A549 treated with CpdA at 1 μM for 4 hours (cell line): ENCODE data around the gene PGGHG. TPM values are rescaled to one million over a fixed set of nuclear protein-coding genes. Genes with fewer than 3 reads are reported as not detected.

Source experiments
- total RNA-seq: library from RNA; stranded (reverse); fragments of 200-300 nt; extraction: Qiagen RNA extraction; gene quantifications from 5 replicates; pipeline ENCODE4 v1.2.3, GENCODE V29; 2022; ENCODE audit warnings: low read depth

The PGGHG gene
- total RNA-seq, result 8.3 to 14.0 TPM (median 9.9 TPM) in 5 replicates

DNA sequence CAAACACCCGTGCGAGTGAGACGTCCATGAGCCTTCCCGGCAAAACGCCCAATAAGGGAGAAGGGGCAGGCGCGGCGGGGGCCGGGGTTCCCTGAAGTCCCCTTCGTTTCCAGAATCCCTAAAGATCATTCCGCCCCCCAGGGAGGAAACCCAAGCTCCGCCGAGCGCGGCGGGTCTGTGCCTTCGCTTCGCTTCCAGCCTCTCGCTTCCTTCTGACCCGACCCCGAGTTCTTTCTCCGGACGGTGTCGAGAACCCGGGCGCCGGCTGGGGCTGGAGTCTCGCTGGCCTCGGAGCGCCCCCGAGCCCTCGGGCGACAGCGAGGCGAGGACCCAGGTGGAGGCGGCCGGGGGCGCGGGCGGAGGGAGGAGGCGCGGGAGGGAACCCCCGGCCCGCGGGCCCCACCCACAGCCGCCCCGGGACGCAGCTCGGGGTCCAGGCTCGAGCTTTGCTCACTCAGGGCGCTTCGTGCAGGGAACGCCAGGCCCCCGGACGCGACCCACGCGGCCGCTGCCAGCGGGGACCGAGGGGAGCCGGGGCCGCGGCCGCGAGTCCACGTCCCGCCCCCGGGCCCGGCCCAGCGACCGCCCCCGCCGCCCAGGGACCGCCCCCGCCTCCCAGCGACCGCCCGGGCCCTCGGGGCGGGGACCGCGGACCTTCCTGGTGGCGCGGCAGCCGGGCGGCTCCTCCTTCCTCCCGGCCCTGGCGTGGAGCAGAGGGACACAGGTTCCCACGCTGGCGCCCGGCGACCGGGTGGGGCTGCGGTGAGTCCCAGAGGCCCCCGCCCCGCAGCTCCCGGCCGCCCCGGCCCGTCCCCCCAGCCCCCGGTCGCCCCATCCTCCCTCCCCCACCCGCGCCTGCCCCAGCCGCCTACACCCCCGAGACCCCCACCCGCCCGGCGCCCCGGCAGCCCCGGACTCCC is at the start of gene PGGHG:
Gene PGGHG (plus strand): TSS at position 649 of the 920 bp plus-strand sequence. CDS start 691 bp downstream, outside the sequence.

DNA sequence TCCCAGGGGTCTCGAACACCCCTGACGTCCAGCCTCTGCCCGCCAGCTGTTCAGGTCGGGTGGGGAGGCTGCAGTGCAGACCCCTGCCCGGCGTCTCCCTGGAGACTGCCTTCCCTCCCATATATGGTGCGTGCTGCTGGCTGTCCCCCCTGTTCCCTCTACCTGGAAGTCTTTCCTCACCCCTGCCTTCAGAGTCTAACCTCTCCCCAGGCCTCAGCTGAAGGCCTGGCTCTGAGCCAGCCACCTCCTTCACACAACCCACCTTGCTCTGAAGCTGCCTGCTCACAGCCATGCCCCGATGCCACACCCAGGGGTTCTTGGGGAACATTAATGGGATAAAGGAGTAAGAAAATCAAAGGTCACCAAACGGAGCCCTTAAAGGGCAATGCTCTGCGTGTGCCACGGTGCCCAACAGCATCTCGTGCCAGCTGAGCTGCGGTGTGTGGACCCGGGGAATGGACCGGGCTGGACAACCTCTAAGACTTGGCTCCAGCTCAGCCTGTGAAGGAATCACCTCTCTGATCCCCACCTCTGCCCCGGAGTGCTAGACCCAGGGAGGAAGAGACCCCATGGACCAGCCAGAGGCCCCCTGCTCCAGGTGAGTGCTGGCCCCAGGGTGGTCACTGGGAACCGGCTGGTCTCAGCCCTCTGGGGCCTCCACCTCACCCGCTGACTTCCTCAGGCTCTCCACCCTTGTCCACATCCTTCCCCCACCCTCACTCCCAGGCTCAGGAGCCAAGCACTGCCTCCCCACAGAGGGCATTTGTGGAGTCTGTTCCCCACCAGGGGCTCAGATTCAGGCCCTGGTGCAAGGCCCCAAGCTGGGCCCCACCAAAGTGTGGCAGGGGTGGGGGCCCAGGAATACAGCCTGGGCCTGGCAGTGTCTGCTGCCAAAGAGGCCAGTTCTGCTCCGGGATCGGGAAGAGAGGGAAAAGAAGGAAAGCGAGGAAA is 10.7 kb upstream of the PGGHG start, which contains the start of gene NLRP6:
Gene NLRP6 (plus strand): TSS at position 407 of the 951 bp plus-strand sequence. CDS start 163 bp downstream, at position 570.

DNA sequence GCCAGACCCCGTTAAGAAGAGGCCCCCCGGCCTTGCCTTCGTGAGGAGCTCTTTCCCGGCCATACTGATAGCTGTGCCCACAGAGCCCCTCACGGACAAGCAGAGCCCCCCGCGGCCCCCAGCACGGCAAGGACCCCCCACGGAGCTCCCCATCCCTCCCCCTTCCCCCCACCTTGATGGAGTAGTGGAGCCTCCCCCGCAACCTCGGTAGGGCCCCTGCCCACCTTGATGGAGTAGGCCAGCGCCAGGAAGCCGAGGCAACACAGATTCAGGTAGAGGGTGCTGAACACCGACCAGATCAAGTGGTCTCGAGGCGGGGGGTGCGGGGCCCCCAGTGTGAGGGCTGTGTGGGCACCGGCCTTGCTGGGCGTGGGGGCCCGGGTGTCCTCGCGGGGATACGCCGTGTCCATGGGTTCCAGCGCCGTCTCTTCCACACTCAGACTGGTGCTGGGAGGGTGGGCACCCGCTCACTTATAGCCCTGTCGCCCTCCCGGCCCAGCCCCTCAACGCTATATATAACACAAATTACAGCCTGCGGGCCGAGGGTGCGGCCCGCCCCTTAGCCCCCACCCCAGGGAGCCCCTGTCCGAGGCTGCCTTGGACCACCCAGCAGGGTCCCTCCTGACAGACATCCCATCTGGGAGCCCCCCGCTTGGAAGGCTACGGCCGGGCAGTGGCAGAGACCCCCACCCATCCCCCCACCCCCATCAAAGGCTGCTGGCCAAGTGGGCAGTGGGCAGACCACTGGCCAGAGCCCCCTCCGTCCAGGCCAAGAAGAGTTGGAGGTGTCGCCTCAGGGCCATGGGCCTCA is 10.4 kb downstream of the PGGHG start, which contains the start of gene IFITM5:
Gene IFITM5 (minus strand): TSS at position 446 of the 811 bp plus-strand sequence. CDS start 36 bp downstream, at position 410.

DNA sequence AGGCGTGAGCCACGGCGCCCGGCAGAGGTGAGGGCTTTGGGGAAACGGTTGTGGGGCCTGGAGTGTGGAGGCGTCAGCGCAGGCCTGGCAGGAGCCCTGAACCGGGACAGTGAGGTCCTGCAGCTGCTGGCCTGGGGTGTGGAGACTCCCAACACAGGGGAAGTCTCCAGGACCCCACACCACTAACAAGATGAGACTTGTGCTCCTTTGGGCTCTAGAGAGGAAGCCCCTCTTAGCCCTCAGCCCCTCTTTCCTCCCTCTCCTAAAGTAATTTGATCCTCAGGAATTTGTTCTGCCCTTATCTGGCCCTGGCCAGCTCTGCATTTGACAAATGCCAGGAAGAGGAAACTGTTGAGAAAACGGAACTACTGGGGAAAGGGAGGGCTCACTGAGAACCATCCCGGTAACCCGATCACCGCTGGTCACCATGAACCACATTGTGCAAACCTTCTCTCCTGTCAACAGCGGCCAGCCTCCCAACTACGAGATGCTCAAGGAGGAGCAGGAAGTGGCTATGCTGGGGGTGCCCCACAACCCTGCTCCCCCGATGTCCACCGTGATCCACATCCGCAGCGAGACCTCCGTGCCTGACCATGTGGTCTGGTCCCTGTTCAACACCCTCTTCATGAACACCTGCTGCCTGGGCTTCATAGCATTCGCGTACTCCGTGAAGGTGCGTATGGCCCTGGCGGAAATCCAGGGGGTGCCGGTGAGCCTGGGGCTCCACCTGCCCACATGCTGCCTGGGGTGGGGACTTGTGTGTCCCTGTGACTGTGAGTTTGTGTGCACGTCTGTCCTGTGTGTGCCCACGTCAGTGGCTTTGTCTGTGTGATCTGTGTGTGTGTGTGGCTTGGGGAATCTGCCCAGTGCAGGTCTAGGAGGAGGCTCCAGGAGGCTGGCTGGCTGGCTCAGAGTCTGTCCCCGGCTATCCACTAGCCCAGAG is 19.1 kb downstream of the PGGHG start, which contains the start of gene IFITM2:
Gene IFITM2 (plus strand): TSS at position 51 of the 943 bp plus-strand sequence. CDS start 377 bp downstream, at position 428.

DNA sequence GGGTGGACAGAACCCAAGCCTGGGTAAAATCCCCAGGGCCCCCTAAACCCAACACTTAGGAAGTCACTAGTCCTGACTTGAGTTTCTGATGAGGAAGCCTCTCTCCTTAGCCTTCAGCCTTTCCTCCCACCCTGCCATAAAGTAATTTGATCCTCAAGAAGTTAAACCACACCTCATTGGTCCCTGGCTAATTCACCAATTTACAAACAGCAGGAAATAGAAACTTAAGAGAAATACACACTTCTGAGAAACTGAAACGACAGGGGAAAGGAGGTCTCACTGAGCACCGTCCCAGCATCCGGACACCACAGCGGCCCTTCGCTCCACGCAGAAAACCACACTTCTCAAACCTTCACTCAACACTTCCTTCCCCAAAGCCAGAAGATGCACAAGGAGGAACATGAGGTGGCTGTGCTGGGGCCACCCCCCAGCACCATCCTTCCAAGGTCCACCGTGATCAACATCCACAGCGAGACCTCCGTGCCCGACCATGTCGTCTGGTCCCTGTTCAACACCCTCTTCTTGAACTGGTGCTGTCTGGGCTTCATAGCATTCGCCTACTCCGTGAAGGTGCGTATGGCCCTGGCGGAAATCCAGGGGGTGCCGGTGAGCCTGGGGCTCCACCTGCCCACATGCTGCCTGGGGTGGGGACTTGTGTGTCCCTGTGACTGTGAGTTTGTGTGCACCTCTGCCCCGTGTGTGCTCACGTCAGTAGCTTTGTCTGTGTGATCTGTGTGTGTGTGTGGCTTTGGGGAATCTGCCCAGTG is 25.0 kb downstream of the PGGHG start, which contains the start of gene IFITM1:
Gene IFITM1 (plus strand): TSS at position 254 of the 767 bp plus-strand sequence. CDS start 131 bp downstream, at position 385.

Other genes starting within 250 kb of the PGGHG start
- gene SCGB1C1, start 96.0 kb upstream of the PGGHG start, total RNA-seq, result not detected in 5 replicates
- gene BET1L, start 81.7 kb upstream of the PGGHG start, total RNA-seq, result 42.6 to 47.9 TPM (median 47.6 TPM) in 5 replicates
- gene RIC8A, start 81.4 kb upstream of the PGGHG start, total RNA-seq, result 100 to 124 TPM (median 116 TPM) in 5 replicates
- 17.0 to 20.0 TPM (median 19.5 TPM) in 5 replicates for gene SIRT3, start 52.8 kb upstream of the PGGHG start, total RNA-seq
- 163 to 204 TPM (median 177 TPM) in 5 replicates for gene PSMD13, start 52.1 kb upstream of the PGGHG start, total RNA-seq
- not detected in 5 replicates for gene NLRP6, start 10.7 kb upstream of the PGGHG start, total RNA-seq
- 0.08 TPM in 1 of 5 replicates, not detected in the others for gene IFITM5, start 10.4 kb downstream of the PGGHG start, total RNA-seq
- 55.4 to 67.4 TPM (median 60.2 TPM) in 5 replicates for gene IFITM2, start 18.7 kb downstream of the PGGHG start, total RNA-seq
- gene IFITM1, start 24.9 kb downstream of the PGGHG start, total RNA-seq, result 0.24 to 0.82 TPM (median 0.49 TPM) in 4 of 5 replicates, not detected in the other
- gene IFITM3, start 31.7 kb downstream of the PGGHG start, total RNA-seq, result 20.3 to 33.4 TPM (median 29.1 TPM) in 5 replicates
- gene B4GALNT4, start 80.4 kb downstream of the PGGHG start, total RNA-seq, result 9.3 to 23.3 TPM (median 15.1 TPM) in 5 replicates
- 31.0 to 40.9 TPM (median 35.4 TPM) in 5 replicates for gene PKP3, start 105.1 kb downstream of the PGGHG start, total RNA-seq
- gene SIGIRR, start 125.9 kb downstream of the PGGHG start, total RNA-seq, result 58.8 to 99.8 TPM (median 88.2 TPM) in 5 replicates
- 0.51 to 1.2 TPM (median 0.77 TPM) in 5 replicates for gene ANO9, start 152.9 kb downstream of the PGGHG start, total RNA-seq
- gene PTDSS2, start 161.2 kb downstream of the PGGHG start, total RNA-seq, result 35.2 to 48.4 TPM (median 45.1 TPM) in 5 replicates
- gene RNH1, start 218.1 kb downstream of the PGGHG start, total RNA-seq, result 122 to 172 TPM (median 165 TPM) in 5 replicates
- gene HRAS, start 246.4 kb downstream of the PGGHG start, total RNA-seq, result 92.4 to 151 TPM (median 143 TPM) in 5 replicates
- 0.55 to 0.74 TPM (median 0.66 TPM) in 5 replicates for gene LRRC56, start 248.4 kb downstream of the PGGHG start, total RNA-seq